H9 (cell line): ENCODE measurements around the gene TOGARAM2. TPM values are rescaled to one million over a fixed set of nuclear protein-coding genes. Genes with fewer than 3 reads are reported as not detected.

ENCODE experiments used
- DNase-seq: peaks from one replicate; pipeline ENCODE4 v3.0.0-alpha.2; 2017
- H2AFZ ChIP-seq: one replicate; pipeline ENCODE4 v1.6.1; 2013; ENCODE audit warnings: mild to moderate bottlenecking, low read length, control low read depth, moderate library complexity
- H2AK5ac ChIP-seq: 2 replicates; pipeline ENCODE4 v1.6.1; 2013; ENCODE audit warnings: low read length, control low read depth, mixed read lengths; ENCODE audit not compliant: insufficient read length
- H2BK120ac ChIP-seq: one replicate; pipeline ENCODE4 v1.6.1; 2013; ENCODE audit warnings: low read depth, mild to moderate bottlenecking, low read length, control low read depth, inconsistent platforms; ENCODE audit not compliant: poor library complexity, severe bottlenecking
- H2BK12ac ChIP-seq: 2 replicates; pipeline ENCODE4 v1.6.1; 2013; ENCODE audit warnings: low read length, control low read depth, mixed read lengths, low read depth; ENCODE audit not compliant: insufficient read length
- H2BK15ac ChIP-seq: 2 replicates; pipeline ENCODE4 v1.6.1; 2013; ENCODE audit warnings: low read depth, low read length, control low read depth
- H2BK20ac ChIP-seq: one replicate; pipeline ENCODE4 v1.6.1; 2013; ENCODE audit warnings: low read depth, mild to moderate bottlenecking, low read length, control low read depth, inconsistent platforms; ENCODE audit not compliant: poor library complexity, severe bottlenecking
- H2BK5ac ChIP-seq: 2 replicates; pipeline ENCODE4 v1.6.1; 2013; ENCODE audit warnings: low read length, control low read depth, mixed read lengths; ENCODE audit not compliant: insufficient read length
- H3K14ac ChIP-seq: 2 replicates; pipeline ENCODE4 v1.6.1; 2013; ENCODE audit warnings: low read length, control low read depth; ENCODE audit not compliant: insufficient read depth
- H3K18ac ChIP-seq: 2 replicates; pipeline ENCODE4 v1.6.1; 2013; ENCODE audit warnings: low read depth, mild to moderate bottlenecking, mixed read lengths, low read length, control low read depth; ENCODE audit not compliant: insufficient read length
- H3K23ac ChIP-seq: 2 replicates; pipeline ENCODE4 v1.6.1; 2013; ENCODE audit warnings: low read length, control low read depth, mixed read lengths, low read depth; ENCODE audit not compliant: insufficient read length
- H3K23me2 ChIP-seq: 2 replicates; pipeline ENCODE4 v1.6.1; 2013; ENCODE audit warnings: low read depth, mild to moderate bottlenecking, mixed read lengths, low read length, control low read depth; ENCODE audit not compliant: insufficient read length, poor library complexity, severe bottlenecking
- H3K27ac ChIP-seq: 2 replicates; pipeline ENCODE4 v1.5.1; 2013; ENCODE audit warnings: low read length, control low read depth, mixed read lengths, low read depth; ENCODE audit not compliant: insufficient read length
- H3K27me3 ChIP-seq: 2 replicates; pipeline ENCODE4 v1.6.1; 2013; ENCODE audit warnings: low read length, control low read depth, inconsistent platforms; ENCODE audit not compliant: insufficient read depth
- H3K4ac ChIP-seq: 2 replicates; pipeline ENCODE4 v1.6.1; 2013; ENCODE audit warnings: low read depth, mild to moderate bottlenecking, control low read depth, inconsistent platforms, low read length, moderate library complexity
- H3K4me1 ChIP-seq: 2 replicates; pipeline ENCODE4 v1.6.1; 2013; ENCODE audit warnings: low read length, control low read depth, inconsistent platforms; ENCODE audit not compliant: insufficient read depth
- H3K4me2 ChIP-seq: 2 replicates; pipeline ENCODE4 v1.6.1; 2013; ENCODE audit warnings: low read length, control low read depth, mixed read lengths; ENCODE audit not compliant: insufficient read length, insufficient read depth
- H3K56ac ChIP-seq: 2 replicates; pipeline ENCODE4 v1.6.1; 2013; ENCODE audit warnings: low read depth, mild to moderate bottlenecking, mixed read lengths, low read length, control low read depth; ENCODE audit not compliant: insufficient read length
- H3K79me1 ChIP-seq: 2 replicates; pipeline ENCODE4 v1.6.1; 2013; ENCODE audit warnings: low read depth, mild to moderate bottlenecking, moderate library complexity, low read length, control low read depth, inconsistent platforms; ENCODE audit not compliant: insufficient read depth, poor library complexity, severe bottlenecking
- H3K79me2 ChIP-seq: 2 replicates; pipeline ENCODE4 v1.6.1; 2013; ENCODE audit warnings: low read length, control low read depth, inconsistent platforms; ENCODE audit not compliant: insufficient read depth
- H3K9ac ChIP-seq: 2 replicates; pipeline ENCODE4 v1.6.1; 2013; ENCODE audit warnings: low read length, control low read depth, mixed read lengths; ENCODE audit not compliant: insufficient read length; ENCODE audit errors: extremely low read depth
- H3K9me3 ChIP-seq: one replicate; pipeline ENCODE4 v1.6.1; 2013; ENCODE audit warnings: low read depth, low read length, inconsistent platforms; ENCODE audit not compliant: control insufficient read depth
- H3T11ph ChIP-seq: one replicate; pipeline ENCODE4 v1.6.1; 2013; ENCODE audit warnings: mild to moderate bottlenecking, low read length, control low read depth, inconsistent platforms
- H4K20me1 ChIP-seq: one replicate; pipeline ENCODE4 v1.6.1; 2013; ENCODE audit not compliant: control insufficient read depth, insufficient read length, insufficient read depth
- H4K5ac ChIP-seq: 2 replicates; pipeline ENCODE4 v1.6.1; 2013; ENCODE audit warnings: low read depth, mild to moderate bottlenecking, mixed read lengths, low read length, control low read depth; ENCODE audit not compliant: insufficient read length
- H4K8ac ChIP-seq: replicated peaks from 2 replicates; pipeline ENCODE4 v1.6.1; 2013; ENCODE audit warnings: low read length, control low read depth, mixed read lengths, low read depth; ENCODE audit not compliant: insufficient read length
- H4K91ac ChIP-seq: 2 replicates; pipeline ENCODE4 v1.6.1; 2013; ENCODE audit warnings: low read depth, mild to moderate bottlenecking, moderate library complexity, mixed read lengths, low read length, control low read depth; ENCODE audit not compliant: insufficient read length
- H3K27ac Mint-ChIP-seq, 3 experiments: 2 replicates in 2 of 3; 3 replicates in 1 of 3; pipeline ENCODE4 v1.8.0; 2020 to 2021; ENCODE audit warnings: mixed read lengths in 3 of 3, mild to moderate bottlenecking in 1 of 3, moderate library complexity in 1 of 3
- H3K27me3 Mint-ChIP-seq: 2 replicates; pipeline ENCODE4 v1.8.0; 2021; ENCODE audit warnings: low read depth, mild to moderate bottlenecking, moderate library complexity, mixed read lengths
- H3K36me3 Mint-ChIP-seq, 3 experiments: 2 replicates in 2 of 3; 3 replicates in 1 of 3; pipeline ENCODE4 v1.8.0; 2020 to 2021; ENCODE audit warnings: low read depth in 3 of 3, mixed read lengths in 3 of 3; ENCODE audit not compliant: insufficient read depth in 1 of 3
- H3K4me1 Mint-ChIP-seq, 2 experiments: 2 replicates each; pipeline ENCODE4 v1.8.0; 2020; ENCODE audit warnings: mixed read lengths in 2 of 2
- H3K4me3 Mint-ChIP-seq, 2 experiments: 2 replicates in 1 of 2; 3 replicates in 1 of 2; pipeline ENCODE4 v1.8.0; 2020 to 2021; ENCODE audit warnings: mild to moderate bottlenecking in 2 of 2, mixed read lengths in 2 of 2, moderate library complexity in 1 of 2
- H3K9me3 Mint-ChIP-seq, 2 experiments: 2 replicates in 1 of 2; 3 replicates in 1 of 2; pipeline ENCODE4 v1.8.0; 2020; ENCODE audit warnings: mild to moderate bottlenecking in 2 of 2, mixed read lengths in 2 of 2, moderate library complexity in 1 of 2
- CTCF ChIP-seq: fragments of 200-600 bp; sonication (generic); conservative IDR thresholded peaks from 3 replicates; pipeline ENCODE4 v1.8.0; 2021; ENCODE audit warnings: antibody characterized with exemption, mild to moderate bottlenecking
- WGBS: extraction: QIAGEN DNeasy Blood & Tissue Kit; methylation state at CpG from one replicate; pipeline ENCODE4 v1.1.7; 2013; ENCODE audit warnings: missing lambda C conversion rate, low lambda C conversion rate, mixed read lengths; ENCODE audit not compliant: insufficient read length; ENCODE audit errors: extremely low coverage; 5-methylcytosine and 5-hydroxymethylcytosine counted together
- total RNA-seq: library from RNA; stranded (reverse); gene quantifications from 2 replicates; pipeline ENCODE4 v1.2.1, GENCODE V29; 2021

Gene TOGARAM2
- total RNA-seq, 1 experiment from 2014 or later = 0.83 TPM

GRCh38 chr2:29000481-29000880 is 19.4 kb downstream of the TOGARAM2 start:
- Mint-ChIP-seq H3K9me3 (no peaks in the 10 kb centered on the region), H3K27me3 (peaks cover 3% of the 10 kb centered on the region), H3K4me1 (peaks cover 5 to 10% of the 10 kb centered on the region in 2 experiments), H3K4me3 (no peak overlapping the region), H3K27ac (no peak overlapping the region), H3K36me3 (no peaks in the 10 kb centered on the region)
- Histone ChIP-seq H3K4ac (no peak overlapping the region), H3K56ac (no peak overlapping the region), H3K9ac (no peak overlapping the region), H4K5ac (no peak overlapping the region), H3K4me1 (no peaks in the 10 kb centered on the region; the same call in 1 of the 2 replicates), H4K8ac (no peak overlapping the region), H4K20me1 (no peaks in the 10 kb centered on the region), H3K79me1 (no peaks in the 10 kb centered on the region), H3K79me2 (no peaks in the 10 kb centered on the region), H3K27ac (no peak overlapping the region), H2BK15ac (no peak overlapping the region), H3K27me3 (peaks cover 2% of the 10 kb centered on the region; the same call in 1 of the 2 replicates), H3T11ph (no peak overlapping the region), H3K4me2 (no peak overlapping the region), H2BK12ac (no peak overlapping the region), H3K23me2 (no peaks in the 10 kb centered on the region), H2BK120ac (no peak overlapping the region), H3K23ac (no peak overlapping the region), H3K18ac (no peak overlapping the region), H2AK5ac (no peak overlapping the region), H3K9me3 (no peaks in the 10 kb centered on the region), H4K91ac (no peak overlapping the region), H2BK5ac (no peak overlapping the region), H3K14ac (no peak overlapping the region), H2AFZ (no peak overlapping the region), H2BK20ac (no peak overlapping the region)
- WGBS = no CpG with 5 or more reads among the region's 7 CpGs
- no peak for DNase-seq
- TF ChIP-seq CTCF = no peak
